ENCODE measurements around the gene DMXL2. TPM values are rescaled to one million over a fixed set of nuclear protein-coding genes. Genes with fewer than 3 reads are reported as not detected.

The DMXL2 gene
- polyA plus RNA-seq, 1 experiment, result 18.6 TPM

DNA sequence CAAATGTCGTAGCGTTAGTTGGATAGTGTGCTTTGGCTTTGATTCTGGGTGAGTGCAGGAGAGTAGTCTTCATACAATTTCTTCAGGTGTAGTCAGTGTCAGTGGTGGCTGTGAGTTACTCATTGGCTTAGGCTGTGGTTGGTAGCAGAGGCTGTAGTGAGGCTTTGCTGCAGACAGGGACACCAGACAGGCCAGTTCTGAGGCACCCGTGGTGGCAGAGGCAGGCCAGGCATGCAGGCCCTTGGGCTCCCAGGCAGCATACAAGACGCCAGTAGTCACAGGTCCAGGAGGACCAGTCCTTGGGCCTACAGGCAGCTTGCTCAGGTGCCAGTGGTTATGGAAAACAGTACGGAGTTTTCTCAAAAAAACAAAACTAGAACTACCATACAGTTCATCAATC lies 61.3 kb downstream of the DMXL2 start:
- no peaks in the 10 kb centered on the region for H3K27me3 ChIP-seq (ENCODE audit: control insufficient read depth, insufficient read depth, low read length)
- H3K9me3 ChIP-seq (ENCODE audit: control insufficient read depth, insufficient read depth, low read length), result no peaks in the 10 kb centered on the region
- POLR2A ChIA-PET, result no interaction called here
- no peak for DNase-seq (ENCODE audit: low read depth, low spot score)
- no peak overlapping the region for H3K4me3 ChIP-seq (ENCODE audit: low read depth, low read length)
- H3K27ac ChIP-seq (ENCODE audit: low read depth, low read length), result no peak overlapping the region
- CTCF ChIA-PET, result no interaction called here
- TF ChIP-seq, protein P1, sequence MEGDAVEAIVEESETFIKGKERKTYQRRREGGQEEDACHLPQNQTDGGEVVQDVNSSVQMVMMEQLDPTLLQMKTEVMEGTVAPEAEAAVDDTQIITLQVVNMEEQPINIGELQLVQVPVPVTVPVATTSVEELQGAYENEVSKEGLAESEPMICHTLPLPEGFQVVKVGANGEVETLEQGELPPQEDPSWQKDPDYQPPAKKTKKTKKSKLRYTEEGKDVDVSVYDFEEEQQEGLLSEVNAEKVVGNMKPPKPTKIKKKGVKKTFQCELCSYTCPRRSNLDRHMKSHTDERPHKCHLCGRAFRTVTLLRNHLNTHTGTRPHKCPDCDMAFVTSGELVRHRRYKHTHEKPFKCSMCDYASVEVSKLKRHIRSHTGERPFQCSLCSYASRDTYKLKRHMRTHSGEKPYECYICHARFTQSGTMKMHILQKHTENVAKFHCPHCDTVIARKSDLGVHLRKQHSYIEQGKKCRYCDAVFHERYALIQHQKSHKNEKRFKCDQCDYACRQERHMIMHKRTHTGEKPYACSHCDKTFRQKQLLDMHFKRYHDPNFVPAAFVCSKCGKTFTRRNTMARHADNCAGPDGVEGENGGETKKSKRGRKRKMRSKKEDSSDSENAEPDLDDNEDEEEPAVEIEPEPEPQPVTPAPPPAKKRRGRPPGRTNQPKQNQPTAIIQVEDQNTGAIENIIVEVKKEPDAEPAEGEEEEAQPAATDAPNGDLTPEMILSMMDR (IDR thresholded peaks at IDR 0.05; ENCODE audit: low read depth, low read length), result no peak

DNA sequence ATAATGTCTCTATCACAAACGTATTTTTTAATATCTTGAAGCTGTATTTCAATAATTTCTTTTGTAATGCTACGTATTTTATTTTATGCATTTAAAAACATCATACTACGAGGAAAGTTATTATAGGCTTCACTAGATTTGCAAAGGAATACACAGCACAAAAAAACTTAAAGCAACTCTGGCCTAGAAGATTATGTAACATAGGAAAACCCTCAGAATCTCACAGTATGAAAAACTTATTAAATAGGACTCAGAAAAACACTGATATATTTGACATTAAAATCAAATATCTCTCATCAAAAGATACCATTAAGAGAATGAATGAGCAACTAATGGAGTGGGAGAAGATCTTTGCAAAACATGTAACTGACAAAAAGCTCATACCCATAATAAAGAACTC lies 63.7 kb downstream of the DMXL2 start:
- Histone ChIP-seq H3K9me3 (ENCODE audit: control insufficient read depth, insufficient read depth, low read length) (no peaks in the 10 kb centered on the region), H3K4me3 (ENCODE audit: low read depth, low read length) (no peak overlapping the region), H3K27me3 (ENCODE audit: control insufficient read depth, insufficient read depth, low read length) (no peaks in the 10 kb centered on the region), H3K27ac (ENCODE audit: low read depth, low read length) (no peak overlapping the region)
- no peak for DNase-seq (ENCODE audit: low read depth, low spot score)
- CTCF ChIA-PET, result no interaction called here
- TF ChIP-seq, protein P1 (IDR thresholded peaks at IDR 0.05; ENCODE audit: low read depth, low read length), result no peak
- POLR2A ChIA-PET, result no interaction called here

GRCh38 chr15:51558411-51558810 lies 64.2 kb downstream of the DMXL2 start:
- H3K27ac ChIP-seq (ENCODE audit: low read depth, low read length), result no peak overlapping the region
- H3K4me3 ChIP-seq (ENCODE audit: low read depth, low read length), result no peak overlapping the region
- no peak for DNase-seq (ENCODE audit: low read depth, low spot score)
- ChIA-PET POLR2A (no interaction called here), CTCF (no interaction called here)
- TF ChIP-seq, protein P1 (IDR thresholded peaks at IDR 0.05; ENCODE audit: low read depth, low read length), result no peak
- no peaks in the 10 kb centered on the region for H3K9me3 ChIP-seq (ENCODE audit: control insufficient read depth, insufficient read depth, low read length)
- H3K27me3 ChIP-seq (ENCODE audit: control insufficient read depth, insufficient read depth, low read length), result no peaks in the 10 kb centered on the region

GRCh38 chr15:51550841-51551240 lies 71.7 kb downstream of the DMXL2 start:
- CTCF ChIA-PET, result interaction anchor here (3.7 kb wide), 1 partner anchor 14 kb away, joined by 17 read pairs; no protein-coding TSS in a partner anchor
- H3K27ac ChIP-seq (ENCODE audit: low read depth, low read length), result no peak overlapping the region
- no peak overlapping the region for H3K4me3 ChIP-seq (ENCODE audit: low read depth, low read length)
- POLR2A ChIA-PET, result no interaction called here
- TF ChIP-seq, protein P1 (IDR thresholded peaks at IDR 0.05; ENCODE audit: low read depth, low read length), result no peak
- no peaks in the 10 kb centered on the region for H3K9me3 ChIP-seq (ENCODE audit: control insufficient read depth, insufficient read depth, low read length)
- DNase-seq (ENCODE audit: low read depth, low spot score), result no peak
- H3K27me3 ChIP-seq (ENCODE audit: control insufficient read depth, insufficient read depth, low read length), result no peaks in the 10 kb centered on the region

DNA sequence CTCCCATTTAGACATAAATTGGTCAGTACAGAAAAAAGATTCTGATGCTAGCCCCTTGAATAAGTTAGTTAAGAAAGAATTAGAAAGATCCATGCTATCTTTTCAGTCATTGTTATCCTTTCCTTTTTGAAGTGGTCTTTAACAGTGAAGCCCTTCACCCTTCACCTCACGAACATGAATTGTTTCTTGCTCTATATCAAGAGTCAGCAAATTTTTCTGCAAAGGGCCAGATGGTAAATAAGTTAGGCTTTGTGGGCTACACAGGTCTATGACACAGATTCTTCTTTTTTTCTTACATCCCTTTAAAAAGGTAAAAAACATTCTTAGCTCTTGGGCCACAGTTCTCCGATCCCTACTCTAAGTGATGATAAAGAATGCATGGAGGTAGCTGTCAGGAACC lies 74.9 kb downstream of the DMXL2 start:
- Histone ChIP-seq H3K27ac (ENCODE audit: low read depth, low read length) (no peak overlapping the region), H3K27me3 (ENCODE audit: control insufficient read depth, insufficient read depth, low read length) (no peaks in the 10 kb centered on the region), H3K4me3 (ENCODE audit: low read depth, low read length) (no peak overlapping the region), H3K9me3 (ENCODE audit: control insufficient read depth, insufficient read depth, low read length) (no peaks in the 10 kb centered on the region)
- ChIA-PET POLR2A (no interaction called here), CTCF (interaction anchor here (1.2 to 2.3 kb wide), 2 partner anchors 11 kb away, joined by 4 to 19 read pairs; no protein-coding TSS in a partner anchor)
- TF ChIP-seq, protein P1 (IDR thresholded peaks at IDR 0.05; ENCODE audit: low read depth, low read length), result no peak
- DNase-seq (ENCODE audit: low read depth, low spot score), result no peak
